Measurements from ENCODE around the gene SEMA4C.

The SEMA4C gene

DNA sequence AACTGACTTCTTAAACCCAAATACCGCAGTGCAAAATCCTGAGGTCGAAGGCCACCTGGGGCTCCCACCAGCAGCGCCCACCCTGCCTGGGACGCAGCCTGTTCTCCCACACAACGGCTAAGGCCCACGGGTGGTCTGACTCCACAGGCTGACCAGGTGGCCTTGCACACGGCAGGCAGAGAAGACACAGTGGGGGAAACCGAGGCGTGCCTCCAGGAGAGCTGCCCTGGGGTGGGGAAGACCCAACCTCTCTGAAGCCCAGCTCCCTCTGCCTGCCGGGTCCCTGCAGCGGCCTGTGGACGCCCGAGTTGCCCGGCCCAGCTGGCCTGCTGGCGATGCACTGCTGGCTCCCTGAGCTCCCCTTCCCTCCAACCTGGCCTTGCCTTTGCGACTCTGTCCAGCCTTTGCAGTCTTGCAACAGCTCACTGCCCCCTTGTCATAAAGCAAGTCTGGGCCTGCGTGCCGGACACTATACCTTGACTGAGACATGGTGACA is 9.7 kb upstream of the SEMA4C start:
- DNase-seq: no peak

DNA sequence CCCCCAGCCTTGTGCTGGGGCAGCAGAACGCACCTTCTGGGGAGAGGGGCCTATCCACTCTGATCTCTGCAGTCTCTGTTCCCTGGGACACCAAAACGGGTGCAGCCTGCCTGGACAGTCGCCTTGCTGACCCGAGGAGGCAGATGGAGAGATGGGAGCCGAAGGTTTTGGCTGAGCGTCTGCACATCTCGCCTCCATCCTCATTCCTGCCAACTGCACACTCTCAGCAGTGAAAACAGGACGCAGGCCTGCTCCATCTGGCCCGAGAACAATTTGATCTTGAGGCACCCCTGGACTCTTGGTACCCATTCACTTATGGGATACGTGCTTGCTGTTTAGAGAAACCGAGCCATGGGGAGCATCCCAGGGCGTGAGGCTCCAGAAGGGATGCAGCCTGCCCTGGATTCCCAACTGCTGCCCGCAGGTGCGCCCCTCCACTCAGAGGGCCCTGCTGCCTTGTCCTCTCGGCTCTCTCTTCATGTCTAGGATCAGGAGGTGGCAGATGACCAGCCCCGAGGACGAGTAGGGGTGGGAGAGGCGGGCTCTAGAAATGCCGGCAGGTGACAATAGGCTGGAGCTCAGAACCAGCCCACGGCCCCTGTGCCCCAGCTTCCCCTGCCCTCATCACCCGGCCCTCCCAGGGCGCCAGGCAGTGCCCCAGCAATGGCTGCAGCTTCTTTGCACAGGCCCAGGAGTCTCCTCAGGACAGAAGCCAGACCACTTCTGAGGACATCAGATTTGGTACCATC is 9.1 kb upstream of the SEMA4C start:
- DNase-seq: no peak

DNA sequence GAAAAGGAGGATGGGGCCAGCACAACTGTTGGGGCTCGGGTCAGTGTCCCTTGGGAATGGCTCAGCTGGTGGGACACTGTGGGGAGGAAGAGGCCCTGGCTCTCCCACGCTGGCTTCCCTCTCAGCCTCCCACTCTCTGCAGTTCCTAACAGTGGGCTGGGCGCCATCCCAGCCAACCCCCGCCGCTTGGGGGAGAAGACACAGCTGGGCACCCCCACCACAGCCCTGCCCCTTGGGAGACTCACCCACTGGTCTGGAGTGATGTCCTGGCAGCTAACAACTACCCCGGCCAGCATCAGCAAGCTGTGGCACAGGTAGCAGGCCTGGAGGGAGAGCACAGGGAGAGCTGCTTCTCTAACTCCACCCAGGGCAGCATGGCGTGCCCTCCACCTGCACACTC is 8.3 kb upstream of the SEMA4C start:
- no peak for DNase-seq

DNA sequence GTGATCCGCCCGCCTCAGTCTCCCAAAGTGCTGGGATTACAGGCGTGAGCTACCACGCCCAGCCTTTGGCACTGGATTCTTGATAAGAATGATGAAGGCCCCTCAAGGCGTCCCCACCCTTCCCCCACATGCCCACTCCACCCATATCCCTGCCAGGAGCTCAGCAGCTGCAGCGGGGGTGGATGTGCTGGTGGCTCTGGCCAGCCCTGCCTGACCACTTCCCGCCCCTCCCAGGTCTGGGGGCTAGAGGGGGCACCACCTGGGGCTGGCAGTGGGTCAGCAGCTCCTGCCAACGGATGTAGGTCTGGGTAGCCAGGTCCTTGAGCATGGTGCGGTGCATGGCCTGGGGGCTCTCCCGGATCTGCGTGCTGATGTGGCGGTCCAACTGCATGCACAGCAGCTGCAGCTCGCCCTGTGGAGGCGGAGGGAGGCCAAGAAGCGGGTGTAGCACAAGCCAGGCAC is 7.8 kb upstream of the SEMA4C start:
- no peak for DNase-seq

DNA sequence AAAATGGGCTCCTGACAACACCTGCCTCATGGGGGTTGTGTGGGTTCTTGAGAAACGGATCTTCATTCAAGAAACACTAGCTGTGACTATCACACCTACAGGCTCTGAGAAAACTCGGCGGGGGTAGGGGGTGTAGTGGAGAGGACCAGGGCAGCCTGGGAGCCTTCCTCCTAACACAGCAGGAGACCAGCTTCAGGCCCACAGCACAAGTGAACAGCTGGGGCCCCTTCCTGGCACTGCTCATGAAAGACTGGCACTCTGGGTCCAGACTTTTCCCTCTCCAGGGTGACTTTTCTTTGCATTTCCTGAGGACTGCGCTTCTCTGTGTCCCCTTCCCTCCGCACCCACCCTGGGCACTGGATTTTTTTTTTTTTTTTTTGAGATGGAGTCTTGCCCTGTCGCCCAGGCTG is 7.2 kb upstream of the SEMA4C start:
- no peak for DNase-seq

DNA sequence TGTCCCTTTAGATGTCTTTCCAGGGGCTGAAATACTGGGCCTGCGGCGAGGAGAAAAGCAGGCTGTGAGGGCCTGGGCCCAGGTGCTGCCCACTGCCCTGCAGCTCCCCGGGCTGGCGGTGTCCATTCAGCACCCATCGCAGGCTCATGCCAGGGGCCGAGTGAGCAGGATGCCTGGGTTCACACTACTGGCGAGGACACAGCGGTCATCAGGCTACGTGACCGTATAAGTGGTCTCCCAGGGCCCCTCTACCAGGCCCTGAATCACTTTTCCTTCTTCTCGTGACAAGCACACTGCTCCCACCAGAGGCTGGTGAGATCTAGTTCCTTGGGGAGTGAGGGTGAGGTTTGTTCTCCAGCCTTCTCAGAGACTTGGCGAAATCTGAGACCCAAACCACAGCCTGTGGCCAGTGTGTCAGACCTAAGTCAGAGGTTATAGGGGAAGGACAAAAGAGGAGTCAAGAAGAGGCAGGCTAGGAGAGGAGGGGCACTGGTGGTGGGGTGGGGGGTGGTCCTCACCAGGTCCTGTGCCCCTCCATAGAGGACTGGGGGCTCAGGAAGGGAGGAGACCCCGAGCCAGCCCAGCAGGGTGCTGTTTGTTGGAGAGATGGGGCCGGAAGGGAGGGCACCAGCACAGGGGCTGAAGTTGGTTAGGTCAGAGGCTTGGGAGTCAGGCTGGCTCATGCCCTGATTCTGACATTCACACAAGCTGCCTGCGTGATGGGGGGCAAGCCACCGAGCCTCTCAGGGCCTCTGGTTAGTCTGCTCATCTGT is 6.6 kb upstream of the SEMA4C start:
- no peak for DNase-seq

DNA sequence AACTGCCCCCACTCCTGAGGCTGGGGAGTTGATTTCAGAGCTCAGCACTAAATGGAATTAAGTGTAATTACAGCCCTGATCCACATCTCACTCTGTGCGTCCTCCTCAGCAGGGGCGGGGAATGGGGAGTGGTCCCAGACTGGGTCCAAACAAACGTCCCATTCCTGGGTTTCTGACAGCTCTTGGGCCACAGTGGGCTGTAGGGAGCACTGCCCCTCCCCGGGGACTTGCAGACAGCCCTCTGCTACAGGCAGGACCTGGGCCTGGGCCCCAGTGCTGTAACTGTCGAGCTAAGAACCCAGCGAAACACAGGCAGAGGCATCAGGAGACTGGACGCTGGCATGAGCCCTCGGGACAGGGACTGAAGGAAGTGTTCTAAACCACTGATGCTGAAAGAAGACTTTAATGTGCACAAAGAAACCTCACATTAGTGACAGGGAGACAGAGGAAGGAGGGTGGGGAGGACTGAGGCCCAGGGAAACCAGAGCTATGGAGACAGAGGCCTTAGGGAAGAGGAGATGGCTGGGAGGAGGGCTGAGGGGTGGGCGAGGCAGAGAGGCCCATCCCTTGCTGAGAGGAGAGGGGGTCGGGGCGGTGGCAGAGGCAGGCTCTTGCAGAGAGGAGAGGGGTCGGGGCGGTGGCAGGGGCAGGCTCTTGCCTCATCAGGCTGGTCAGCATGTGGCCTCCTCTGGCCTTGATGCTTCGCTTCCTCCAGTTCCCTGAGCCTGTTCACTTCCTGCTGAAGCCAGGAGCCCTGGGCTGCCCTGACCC is 5.8 kb upstream of the SEMA4C start:
- no peak for DNase-seq

DNA sequence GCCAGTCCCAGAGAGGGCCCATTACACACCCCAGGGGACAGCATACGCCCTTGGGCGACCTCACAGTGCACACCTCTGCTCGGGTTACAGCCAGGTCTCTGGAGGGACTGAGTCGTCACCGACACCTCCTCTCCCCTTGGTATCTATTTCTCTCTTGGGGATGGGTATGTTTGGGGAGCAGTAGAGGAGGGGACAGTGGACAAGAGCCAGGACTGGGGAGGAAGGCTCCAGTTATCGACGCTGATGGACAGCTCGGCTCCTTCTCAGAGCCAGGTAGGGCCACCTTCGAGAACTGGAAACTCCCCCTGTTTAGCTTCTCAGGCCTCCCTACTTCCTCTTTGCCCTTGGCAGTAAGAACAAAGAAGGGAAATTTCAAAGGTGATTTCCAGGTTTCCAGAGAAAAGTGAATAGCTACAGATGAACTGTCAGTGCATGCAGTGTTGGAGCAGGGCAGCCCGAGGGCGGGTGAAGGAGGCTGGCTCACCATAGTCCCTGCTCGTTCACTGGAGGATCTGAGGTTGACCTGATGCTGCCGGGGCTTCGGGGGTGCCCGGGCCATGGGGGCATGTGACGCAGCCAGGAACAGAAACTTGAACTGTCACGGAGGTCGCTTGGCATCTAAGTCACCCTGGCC is 4.4 kb upstream of the SEMA4C start:
- DNase-seq: no peak

DNA sequence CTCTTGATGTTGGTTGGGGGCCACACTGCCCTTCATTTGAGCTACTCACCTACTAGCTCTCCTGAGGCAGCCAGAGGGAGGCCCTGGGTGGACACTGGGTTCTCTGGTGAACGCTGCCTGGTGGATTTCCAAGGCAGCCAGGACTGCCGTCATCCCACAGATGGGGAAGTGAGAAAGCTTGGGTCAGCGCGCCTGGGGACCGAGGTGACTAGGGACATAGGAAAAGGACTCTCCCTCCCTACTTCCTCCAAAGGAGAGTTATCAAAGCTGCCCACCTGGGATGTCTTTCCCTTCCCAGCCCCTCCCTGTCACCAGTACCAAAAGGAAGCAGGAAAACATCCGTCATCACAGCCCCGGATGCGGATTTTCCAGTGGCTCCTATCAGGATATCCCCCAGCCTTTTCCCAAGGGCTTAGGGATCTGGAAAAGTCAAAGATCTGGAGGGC is 3.8 kb upstream of the SEMA4C start:
- no peak for DNase-seq

DNA sequence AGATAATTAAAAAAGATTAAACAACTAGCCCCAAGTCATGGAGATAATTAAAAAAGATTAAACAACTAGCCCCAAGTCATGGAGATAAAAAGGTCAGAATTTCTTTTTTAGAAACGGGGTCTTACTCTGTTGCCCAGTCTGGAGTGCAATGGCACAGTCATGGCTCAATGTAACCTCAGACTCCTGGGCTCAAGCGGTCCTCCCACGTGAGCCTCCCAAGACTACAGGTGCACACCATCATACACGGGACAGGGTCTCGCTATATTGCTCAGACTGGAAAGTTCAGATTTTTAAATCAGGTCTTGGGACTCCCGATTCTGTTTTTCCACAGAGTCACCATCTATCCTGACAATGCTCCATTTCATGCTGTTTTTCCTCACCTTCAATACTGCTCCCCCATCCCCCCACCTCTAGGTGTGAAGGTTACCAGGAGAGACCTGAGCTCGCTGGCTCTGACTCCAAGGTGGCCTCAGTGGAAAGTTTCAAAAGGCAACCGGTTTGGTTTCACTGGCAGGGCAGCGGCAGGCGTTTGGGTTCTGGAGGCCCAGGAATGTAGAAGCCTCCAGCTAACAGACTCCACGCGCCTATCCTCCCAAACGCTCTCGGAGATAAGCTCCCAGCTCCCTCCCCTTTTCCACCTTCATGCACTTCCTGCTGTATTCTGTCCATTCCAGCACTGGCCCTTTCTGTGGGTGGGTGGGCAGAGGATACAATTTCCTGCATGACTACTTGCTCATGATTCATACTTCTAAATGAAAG is 2.9 kb upstream of the SEMA4C start:
- DNase-seq: no peak

DNA sequence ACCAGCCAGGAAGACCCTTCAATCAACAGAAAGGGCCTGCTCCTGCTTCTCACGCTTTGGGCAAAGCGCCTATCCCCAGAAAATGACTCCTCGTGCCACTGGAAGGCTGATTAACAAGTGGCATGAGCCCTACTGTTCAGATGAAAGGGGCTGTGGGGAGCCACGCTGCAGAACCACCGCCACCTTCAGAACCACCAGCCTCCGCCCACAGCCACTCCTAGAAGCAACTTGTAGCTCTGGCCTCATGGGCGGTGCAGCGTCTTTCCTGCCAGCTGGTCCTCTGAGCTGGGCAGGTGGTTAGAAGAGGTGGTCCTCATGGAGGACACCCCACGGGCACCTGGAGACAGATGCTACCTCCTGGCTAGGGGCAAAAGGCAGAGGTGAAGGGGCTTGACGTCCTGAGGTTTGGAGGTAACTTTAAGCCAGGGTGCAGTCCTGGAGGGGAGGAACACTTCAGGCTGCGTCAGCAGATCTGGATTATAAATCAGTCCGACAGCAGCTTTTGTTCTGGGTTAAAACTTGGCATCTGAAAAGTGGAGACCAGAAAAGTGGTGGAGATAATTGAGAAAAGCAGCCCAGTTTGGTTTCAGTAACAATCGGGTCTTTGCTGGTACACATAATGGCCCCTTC is 861 bp upstream of the SEMA4C start:
- DNase-seq: peak; percentile 81

DNA sequence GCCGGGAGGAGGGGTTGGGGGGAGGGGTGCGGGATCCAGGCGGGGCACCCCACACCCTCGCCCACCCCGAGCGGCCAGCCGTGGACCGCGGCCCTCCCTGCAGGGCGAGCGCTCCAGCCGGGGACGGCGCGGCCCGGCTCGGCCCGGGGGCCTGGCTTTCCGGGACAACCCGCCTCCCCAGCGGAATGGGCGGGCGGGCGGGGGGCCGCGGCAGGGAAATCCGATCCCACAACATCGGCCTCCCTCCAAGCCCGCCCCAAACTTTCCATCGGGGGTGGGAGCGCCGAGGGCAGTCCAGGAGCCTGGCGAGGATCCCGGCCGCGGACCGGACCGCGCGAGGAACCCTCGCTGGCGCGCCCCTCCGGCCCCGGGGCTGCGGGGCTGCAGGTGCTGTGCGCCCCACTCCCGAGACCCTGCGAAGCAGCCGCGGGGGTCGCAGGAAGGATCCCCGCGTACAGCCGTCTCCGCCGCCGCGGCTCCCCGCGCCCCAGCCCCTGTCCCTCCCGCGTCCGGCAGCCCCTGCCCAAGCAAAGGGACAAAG is 529 bp downstream of the SEMA4C start:
- no peak for DNase-seq

DNA sequence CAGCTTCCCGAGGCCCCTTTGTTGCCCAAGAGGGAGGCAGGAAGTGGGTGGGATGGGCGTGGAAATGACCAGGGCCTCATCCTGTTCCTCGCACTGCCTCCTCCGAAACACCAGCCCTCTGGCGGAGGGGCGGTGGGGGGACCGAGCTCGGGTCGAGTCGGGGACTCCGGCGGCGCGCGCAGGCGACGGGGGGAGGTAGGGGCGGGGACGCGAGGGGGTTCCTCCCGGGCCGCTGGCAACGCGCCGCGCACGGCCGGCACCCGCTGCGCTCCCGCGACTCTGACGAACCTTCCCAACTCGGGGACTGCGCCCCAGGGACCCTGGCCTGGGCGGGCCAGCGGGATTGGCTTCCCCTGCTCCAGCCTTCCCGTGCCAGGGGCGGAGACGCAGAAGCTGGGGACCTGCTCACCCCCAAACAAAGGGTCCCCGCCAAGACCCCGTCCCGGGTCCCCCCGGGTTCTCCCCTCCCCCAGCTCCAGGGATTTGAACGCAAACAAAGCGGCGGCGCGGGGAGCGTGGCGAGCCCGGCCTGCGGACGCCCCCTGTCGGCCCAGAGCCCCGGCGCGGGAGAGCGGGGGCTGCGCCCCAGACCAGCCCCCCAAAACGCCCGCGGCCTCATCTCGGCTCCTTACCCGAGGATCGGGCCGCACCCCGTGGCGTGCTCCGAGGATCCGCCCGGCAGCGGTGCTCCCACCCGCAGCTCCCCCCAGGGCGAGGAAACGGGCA is 1.2 kb downstream of the SEMA4C start:
- DNase-seq: peak; percentile 82

DNA sequence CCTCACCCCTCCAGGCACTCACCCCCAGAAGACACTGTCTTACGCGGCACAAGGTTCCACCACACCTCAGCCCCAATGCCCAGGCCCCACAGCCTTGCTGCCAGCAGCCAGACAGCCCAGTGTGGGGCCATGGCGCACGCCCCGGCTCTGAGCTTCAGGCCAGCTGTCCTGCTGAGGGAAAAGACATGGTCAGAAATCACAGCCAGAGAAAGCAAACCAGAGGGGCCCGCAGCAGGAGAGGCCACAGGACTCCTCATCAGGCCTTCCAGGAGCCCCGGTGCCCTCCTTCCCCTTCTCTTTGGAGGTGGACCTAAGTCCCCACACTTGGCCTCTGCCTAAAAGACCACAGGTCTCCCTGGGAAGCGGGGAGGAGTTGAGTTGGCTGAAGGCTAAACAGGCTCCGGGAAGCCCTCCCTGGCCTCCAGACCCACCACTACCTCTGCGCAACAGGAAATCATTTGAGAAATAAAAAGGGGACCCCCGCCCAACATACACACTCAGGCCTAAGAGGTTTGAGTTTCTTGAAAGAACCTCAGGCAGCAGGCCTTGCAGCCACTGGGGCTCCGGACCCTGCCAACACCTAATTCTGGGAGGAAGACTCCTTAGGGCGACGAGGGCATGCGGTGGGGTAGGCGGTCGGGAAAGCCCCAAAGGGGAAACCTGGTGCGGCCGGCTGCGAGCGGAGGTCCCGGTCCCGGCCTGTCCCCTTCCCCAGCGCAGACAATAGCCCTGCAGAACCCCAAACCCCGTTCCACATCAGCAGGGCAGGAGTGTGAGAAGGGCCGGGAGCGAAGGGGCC is 1.9 kb downstream of the SEMA4C start:
- DNase-seq: peak; percentile 70

DNA sequence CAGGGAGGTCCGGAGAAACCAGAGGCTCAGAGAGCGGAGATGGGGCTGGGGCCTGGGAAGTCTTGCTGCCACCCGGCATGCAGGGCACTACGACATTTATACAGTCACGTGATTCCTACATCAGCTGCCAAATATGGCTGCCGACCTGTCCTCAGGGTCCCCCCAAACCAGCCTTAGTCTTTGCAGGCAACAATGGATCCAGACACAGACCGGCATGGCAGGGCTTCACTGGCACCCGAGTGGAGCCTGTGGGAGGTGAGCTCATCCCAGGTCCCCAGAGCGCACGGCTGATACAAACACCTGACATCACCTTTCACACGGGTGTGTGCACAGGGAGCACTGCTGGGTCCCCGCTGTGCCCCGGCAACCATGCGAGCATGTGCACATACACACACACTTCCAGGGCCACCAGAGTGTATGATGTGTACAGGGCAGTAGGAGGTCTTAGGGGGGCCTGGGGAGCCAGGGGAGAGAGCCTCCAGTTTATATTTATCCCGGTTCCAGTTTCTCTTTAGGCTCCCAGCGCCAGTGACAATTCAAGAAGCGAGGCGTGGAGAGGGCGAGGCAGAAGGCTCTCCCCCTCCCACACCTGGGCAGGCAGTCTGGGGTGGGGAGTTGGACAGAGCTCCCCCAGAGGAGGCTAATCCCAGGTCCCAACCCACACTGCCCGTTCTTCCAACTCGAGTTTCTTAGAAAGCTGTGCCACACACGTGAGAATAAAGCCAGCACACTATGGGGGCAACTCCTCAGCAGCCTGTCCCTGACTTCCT is 2.7 kb downstream of the SEMA4C start:
- DNase-seq: no peak

DNA sequence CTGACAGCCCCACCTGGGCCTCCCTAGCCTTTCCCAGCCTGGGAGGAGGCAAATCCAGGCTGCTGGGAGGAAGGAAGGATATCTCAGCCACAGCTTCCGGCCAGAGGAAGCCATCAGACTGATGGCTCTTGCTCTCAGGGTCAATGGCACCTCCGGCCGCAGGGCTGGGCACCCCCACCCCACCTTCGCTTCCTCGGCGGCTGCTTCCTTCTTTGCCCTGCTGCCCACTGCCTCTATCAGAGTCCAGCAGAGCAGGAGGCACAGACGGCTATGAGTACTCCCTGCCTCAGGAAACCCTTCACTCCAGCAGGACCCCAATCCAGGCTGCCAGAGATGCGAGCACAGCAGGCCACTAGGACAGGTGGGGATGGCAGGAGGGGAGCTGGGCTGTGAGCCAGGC is 3.3 kb downstream of the SEMA4C start:
- DNase-seq: no peak

DNA sequence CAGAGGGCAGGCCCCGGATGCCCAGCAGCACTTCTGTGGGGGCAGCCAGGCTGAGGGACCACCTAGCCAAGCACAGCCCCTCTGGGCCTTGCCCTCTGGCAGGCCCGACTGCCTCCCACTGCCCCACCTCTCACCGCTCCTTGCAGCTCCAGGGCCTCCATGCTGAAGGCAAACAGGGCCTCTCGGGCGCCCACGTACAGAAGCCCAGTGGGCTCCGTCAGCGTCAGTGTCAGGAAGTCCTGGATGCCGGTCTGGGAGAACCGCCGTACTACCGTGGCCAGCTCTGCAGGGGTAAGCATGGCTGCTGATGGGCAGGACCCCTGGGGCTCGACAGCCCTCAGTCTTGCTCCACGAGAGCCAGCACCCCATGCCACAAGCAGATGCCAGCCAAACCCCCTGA is 3.7 kb downstream of the SEMA4C start:
- no peak for DNase-seq

DNA sequence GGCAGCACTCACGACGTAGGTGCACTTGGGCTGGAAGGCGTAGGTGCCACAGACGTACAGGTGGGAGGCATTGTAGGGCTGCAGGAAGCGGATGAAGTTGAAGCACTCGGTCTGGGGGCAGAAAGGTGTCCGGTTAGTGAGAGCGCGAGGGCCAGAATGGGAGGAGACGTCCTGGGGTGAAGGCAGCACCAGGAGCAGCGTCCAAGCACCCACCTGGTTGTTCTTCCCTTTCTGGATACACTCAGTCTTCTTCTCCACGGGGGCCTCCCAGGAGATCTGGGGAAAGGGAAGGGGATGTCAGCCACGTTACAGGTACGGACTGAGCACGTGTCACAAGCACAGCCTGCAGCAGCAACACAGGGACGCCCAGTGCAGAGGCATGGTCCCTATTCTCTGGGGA is 4.2 kb downstream of the SEMA4C start:
- no peak for DNase-seq

Measured in activated CD8-positive, alpha-beta memory T cell treated with anti-CD3 and anti-CD28 coated beads for 24 hours (primary cell).